Testis (tissue), 2 donors: ENCODE measurements around the gene KCNK18.

Experiments used
- POLR2A ChIP-seq: fragments of 450-650 bp; IDR thresholded peaks from one replicate; pipeline ENCODE4 v1.6.1; 2017; ENCODE audit warnings: antibody characterized with exemption, mild to moderate bottlenecking, moderate library complexity
- TF ChIP-seq, protein P1 (sequence below), 3 experiments: fragments of 450-650 bp in 2 of 3; fragments of 200-600 bp in 1 of 3; sonication (generic) in 1 of 3; IDR thresholded peaks; one replicate each; pipeline ENCODE4 v1.5.1; 2016 to 2019; ENCODE audit warnings: antibody characterized with exemption in 3 of 3, mild to moderate bottlenecking in 2 of 3, moderate library complexity in 1 of 3

DNA sequence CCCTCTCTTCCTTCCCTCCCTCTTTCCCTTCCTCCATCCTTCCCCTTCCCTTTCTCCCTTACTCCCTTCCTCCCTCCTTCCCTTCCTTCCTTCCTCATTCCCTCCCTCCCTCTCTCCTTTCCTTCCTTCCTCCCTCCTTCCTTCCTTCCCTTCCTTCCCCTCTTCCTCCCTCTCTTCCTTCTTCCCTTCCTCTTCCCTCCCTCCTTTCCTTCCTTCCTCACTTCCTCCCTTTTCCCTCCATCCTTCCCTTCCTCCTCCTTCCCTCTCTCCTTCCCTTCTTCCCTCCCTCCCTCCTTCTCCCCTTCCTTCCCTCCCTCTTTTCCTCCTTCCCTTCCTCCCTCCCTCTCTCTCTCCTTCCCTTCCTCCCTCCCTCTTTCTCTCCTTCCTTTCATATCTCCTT, 30.9 kb downstream of the KCNK18 start:
- TF ChIP-seq, protein P1, sequence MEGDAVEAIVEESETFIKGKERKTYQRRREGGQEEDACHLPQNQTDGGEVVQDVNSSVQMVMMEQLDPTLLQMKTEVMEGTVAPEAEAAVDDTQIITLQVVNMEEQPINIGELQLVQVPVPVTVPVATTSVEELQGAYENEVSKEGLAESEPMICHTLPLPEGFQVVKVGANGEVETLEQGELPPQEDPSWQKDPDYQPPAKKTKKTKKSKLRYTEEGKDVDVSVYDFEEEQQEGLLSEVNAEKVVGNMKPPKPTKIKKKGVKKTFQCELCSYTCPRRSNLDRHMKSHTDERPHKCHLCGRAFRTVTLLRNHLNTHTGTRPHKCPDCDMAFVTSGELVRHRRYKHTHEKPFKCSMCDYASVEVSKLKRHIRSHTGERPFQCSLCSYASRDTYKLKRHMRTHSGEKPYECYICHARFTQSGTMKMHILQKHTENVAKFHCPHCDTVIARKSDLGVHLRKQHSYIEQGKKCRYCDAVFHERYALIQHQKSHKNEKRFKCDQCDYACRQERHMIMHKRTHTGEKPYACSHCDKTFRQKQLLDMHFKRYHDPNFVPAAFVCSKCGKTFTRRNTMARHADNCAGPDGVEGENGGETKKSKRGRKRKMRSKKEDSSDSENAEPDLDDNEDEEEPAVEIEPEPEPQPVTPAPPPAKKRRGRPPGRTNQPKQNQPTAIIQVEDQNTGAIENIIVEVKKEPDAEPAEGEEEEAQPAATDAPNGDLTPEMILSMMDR (IDR thresholded peaks at IDR 0.05), result no peak
- no peak for TF ChIP-seq POLR2A
